ENCODE data around the gene ACTR8.

DNA sequence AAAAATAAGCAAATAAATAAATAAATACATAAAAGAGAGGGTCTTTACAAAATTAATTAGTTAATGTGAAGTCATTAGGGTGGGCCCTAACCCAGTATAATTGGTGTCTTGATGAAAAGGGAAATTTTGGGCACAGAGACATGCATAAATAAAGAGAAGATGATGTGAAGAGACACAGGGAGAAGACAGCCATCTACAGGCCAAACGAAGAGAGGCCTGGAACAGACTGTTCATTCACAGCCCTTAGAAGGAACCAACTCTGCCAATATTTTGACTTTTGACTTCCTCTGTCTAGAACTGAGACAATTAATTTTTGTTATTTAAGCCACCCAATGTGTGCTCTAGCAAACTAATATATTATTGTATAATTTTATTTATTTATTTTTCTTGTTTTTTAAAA, 39.3 kb upstream of the ACTR8 start:
- TF ChIP-seq, protein P1, sequence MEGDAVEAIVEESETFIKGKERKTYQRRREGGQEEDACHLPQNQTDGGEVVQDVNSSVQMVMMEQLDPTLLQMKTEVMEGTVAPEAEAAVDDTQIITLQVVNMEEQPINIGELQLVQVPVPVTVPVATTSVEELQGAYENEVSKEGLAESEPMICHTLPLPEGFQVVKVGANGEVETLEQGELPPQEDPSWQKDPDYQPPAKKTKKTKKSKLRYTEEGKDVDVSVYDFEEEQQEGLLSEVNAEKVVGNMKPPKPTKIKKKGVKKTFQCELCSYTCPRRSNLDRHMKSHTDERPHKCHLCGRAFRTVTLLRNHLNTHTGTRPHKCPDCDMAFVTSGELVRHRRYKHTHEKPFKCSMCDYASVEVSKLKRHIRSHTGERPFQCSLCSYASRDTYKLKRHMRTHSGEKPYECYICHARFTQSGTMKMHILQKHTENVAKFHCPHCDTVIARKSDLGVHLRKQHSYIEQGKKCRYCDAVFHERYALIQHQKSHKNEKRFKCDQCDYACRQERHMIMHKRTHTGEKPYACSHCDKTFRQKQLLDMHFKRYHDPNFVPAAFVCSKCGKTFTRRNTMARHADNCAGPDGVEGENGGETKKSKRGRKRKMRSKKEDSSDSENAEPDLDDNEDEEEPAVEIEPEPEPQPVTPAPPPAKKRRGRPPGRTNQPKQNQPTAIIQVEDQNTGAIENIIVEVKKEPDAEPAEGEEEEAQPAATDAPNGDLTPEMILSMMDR (IDR thresholded peaks at IDR 0.05) = no peak
- TF ChIP-seq POLR2A (IDR thresholded peaks at IDR 0.05) = no peak
